ENCODE data around the gene FZD2. TPM values are rescaled to one million over a fixed set of nuclear protein-coding genes. Genes with fewer than 3 reads are reported as not detected.
A peak's percentile ranks its signal among the peaks of the same experiment; 100 is the strongest.
"Not testable (repeated sequence)": the region's sequence is repeated elsewhere in the genome, so short reads cannot be mapped to it uniquely, and the experiment has no call there.

FZD2 gene
- total RNA-seq, result 1 to 10 TPM; 1.9 to 4.0 TPM

DNA sequence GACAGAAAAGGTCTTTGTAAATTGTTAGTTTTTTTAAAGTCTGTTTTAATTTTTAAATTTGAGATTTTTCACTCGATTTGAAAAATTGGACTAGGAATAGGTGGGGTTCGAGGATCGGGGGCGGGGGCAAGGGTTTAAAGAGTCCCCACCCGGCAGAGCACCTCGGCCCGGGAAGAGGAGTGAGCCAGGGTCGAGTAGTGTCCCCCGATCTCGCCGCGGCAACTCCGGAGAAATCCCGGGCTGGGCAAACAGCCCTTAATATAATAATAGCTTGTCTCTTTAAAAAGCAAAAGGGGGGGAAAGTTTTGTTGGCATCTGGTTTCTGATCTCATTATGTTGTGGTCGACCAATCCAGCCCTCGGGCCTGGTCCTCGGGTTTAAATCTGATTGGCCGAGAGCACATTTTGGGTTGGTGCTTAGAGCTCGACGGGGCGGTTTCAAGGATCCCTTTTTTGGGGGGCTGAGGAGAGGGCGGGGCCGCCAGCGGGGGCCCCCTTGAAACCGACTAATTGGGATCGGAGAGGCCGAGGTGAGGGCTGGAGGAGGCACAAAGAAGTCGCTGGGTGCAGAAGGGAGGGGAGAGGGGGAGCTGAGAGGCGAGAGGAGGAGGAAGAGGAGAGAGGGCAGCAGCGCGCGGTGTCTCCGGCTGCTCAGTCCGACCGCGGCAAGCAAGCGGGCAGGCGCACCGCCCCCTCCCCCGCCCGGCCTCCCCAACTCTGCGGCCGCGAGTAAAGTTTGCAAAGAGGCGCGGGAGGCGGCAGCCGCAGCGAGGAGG is at the start of gene FZD2:
Gene FZD2, plus strand, starts transcription at position 653 of the 775 bp plus-strand sequence. CDS start 205 bp downstream, outside the sequence.
- Histone ChIP-seq H3K4me3 (peak within 1 kb of the TSS; percentile 56 to 70), H3K9me3 (no peaks in the 10 kb centered on the region), H3K4me1 (peaks cover 0 to 23% of the 10 kb centered on the region in 2 donors), H3K36me3 (no peaks in the 10 kb centered on the region), H3K27ac (peak within 1 kb of the TSS; percentile 80 to 87), H3K27me3 (no peaks in the 10 kb centered on the region)
- TF ChIP-seq, protein P1, sequence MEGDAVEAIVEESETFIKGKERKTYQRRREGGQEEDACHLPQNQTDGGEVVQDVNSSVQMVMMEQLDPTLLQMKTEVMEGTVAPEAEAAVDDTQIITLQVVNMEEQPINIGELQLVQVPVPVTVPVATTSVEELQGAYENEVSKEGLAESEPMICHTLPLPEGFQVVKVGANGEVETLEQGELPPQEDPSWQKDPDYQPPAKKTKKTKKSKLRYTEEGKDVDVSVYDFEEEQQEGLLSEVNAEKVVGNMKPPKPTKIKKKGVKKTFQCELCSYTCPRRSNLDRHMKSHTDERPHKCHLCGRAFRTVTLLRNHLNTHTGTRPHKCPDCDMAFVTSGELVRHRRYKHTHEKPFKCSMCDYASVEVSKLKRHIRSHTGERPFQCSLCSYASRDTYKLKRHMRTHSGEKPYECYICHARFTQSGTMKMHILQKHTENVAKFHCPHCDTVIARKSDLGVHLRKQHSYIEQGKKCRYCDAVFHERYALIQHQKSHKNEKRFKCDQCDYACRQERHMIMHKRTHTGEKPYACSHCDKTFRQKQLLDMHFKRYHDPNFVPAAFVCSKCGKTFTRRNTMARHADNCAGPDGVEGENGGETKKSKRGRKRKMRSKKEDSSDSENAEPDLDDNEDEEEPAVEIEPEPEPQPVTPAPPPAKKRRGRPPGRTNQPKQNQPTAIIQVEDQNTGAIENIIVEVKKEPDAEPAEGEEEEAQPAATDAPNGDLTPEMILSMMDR (IDR thresholded peaks at IDR 0.05), result no peak
- peak; percentile 94 for DNase-seq (ENCODE audit: low spot score)

- H3K4me1 ChIP-seq; H3K27me3 ChIP-seq; H3K9me3 ChIP-seq; H3K4me3 ChIP-seq; DNase-seq (ENCODE audit: low spot score); H3K27ac ChIP-seq; H3K36me3 ChIP-seq: not testable (repeated sequence)
Observed at GRCh38 chr17:44511241-44512134, 45.8 kb upstream of the FZD2 start.

- Histone ChIP-seq H3K27me3 (no peaks in the 10 kb centered on the region), H3K27ac (no peak overlapping the region), H3K9me3 (no peaks in the 10 kb centered on the region), H3K4me1 (no peaks in the 10 kb centered on the region), H3K4me3 (no peak overlapping the region), H3K36me3 (no peaks in the 10 kb centered on the region)
- no peak for DNase-seq (ENCODE audit: low spot score)
- TF ChIP-seq, protein P1 (IDR thresholded peaks at IDR 0.05), result no peak
Observed at GRCh38 chr17:44518032-44518431, 39.3 kb upstream of the FZD2 start.

GRCh38 chr17:44522883-44523671 is 34.2 kb upstream of the FZD2 start:
- peak; percentile 67 for DNase-seq (ENCODE audit: low spot score)
- no peaks in the 10 kb centered on the region for H3K36me3 ChIP-seq
- no peak overlapping the region for H3K27ac ChIP-seq
- TF ChIP-seq, protein P1 (IDR thresholded peaks at IDR 0.05), result peak; percentile 36 to 74
- H3K4me3 ChIP-seq, result no peak overlapping the region
- no peaks in the 10 kb centered on the region for H3K9me3 ChIP-seq
- no peaks in the 10 kb centered on the region for H3K27me3 ChIP-seq
- H3K4me1 ChIP-seq, result no peaks in the 10 kb centered on the region

DNA sequence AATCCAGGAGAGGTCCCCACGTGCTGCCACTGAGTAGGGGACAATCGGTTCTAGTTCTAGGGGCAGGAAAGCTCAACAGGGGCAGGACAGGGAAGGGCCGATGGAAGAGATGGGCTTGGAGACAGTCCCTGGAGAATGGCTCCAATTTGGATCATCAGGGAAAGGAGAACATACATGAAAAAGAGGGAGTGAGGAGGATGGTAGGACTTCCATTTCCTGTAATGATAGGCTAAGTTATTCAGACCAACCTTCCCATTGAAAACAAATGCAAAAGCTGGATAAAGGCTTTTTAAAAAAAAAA is 33.7 kb upstream of the FZD2 start:
- Histone ChIP-seq H3K27ac (no peak overlapping the region), H3K4me1 (no peaks in the 10 kb centered on the region), H3K27me3 (no peaks in the 10 kb centered on the region), H3K4me3 (no peak overlapping the region), H3K9me3 (no peaks in the 10 kb centered on the region), H3K36me3 (no peaks in the 10 kb centered on the region)
- TF ChIP-seq, protein P1 (IDR thresholded peaks at IDR 0.05), result no peak
- no peak for DNase-seq (ENCODE audit: low spot score)
